Activated naive CD8-positive, alpha-beta T cell (primary cell): ENCODE measurements around the gene CAMK2D.
A peak's percentile ranks its signal among the peaks of the same experiment; 100 is the strongest.

ENCODE experiments used
- H3K27ac Mint-ChIP-seq: one replicate; pipeline ENCODE4 v1.8.0; 2021; ENCODE audit warnings: mixed read lengths
- H3K27me3 Mint-ChIP-seq: one replicate; pipeline ENCODE4 v1.8.0; 2021; ENCODE audit warnings: mixed read lengths
- H3K36me3 Mint-ChIP-seq: one replicate; pipeline ENCODE4 v1.8.0; 2021; ENCODE audit warnings: mixed read lengths
- H3K4me1 Mint-ChIP-seq: one replicate; pipeline ENCODE4 v1.8.0; 2021; ENCODE audit warnings: low read depth, mixed read lengths
- H3K4me3 Mint-ChIP-seq: one replicate; pipeline ENCODE4 v1.8.0; 2021; ENCODE audit warnings: mild to moderate bottlenecking, mixed read lengths
- H3K9me3 Mint-ChIP-seq: one replicate; pipeline ENCODE4 v1.8.0; 2021; ENCODE audit warnings: low read depth, mixed read lengths

The CAMK2D gene

GRCh38 chr4:113637363-113637762 lies 124.2 kb downstream of the CAMK2D start:
- peaks cover 57% of the 10 kb centered on the region for H3K4me1 Mint-ChIP-seq
- H3K27ac Mint-ChIP-seq = peak overlapping the region; percentile 88
- H3K36me3 Mint-ChIP-seq = peaks cover 10% of the 10 kb centered on the region
- H3K27me3 Mint-ChIP-seq = no peaks in the 10 kb centered on the region
- no peaks in the 10 kb centered on the region for H3K9me3 Mint-ChIP-seq
- no peak overlapping the region for H3K4me3 Mint-ChIP-seq

GRCh38 chr4:113636877-113637276 lies 124.7 kb downstream of the CAMK2D start:
- H3K27me3 Mint-ChIP-seq = no peaks in the 10 kb centered on the region
- H3K9me3 Mint-ChIP-seq = no peaks in the 10 kb centered on the region
- peaks cover 53% of the 10 kb centered on the region for H3K4me1 Mint-ChIP-seq
- H3K4me3 Mint-ChIP-seq = peak overlapping the region; percentile 51
- H3K36me3 Mint-ChIP-seq = peaks cover 10% of the 10 kb centered on the region
- H3K27ac Mint-ChIP-seq = peak overlapping the region; percentile 88

GRCh38 chr4:113636438-113636818 lies 125.1 kb downstream of the CAMK2D start:
- H3K9me3 Mint-ChIP-seq = no peaks in the 10 kb centered on the region
- no peaks in the 10 kb centered on the region for H3K27me3 Mint-ChIP-seq
- peak overlapping the region; percentile 51 for H3K4me3 Mint-ChIP-seq
- H3K27ac Mint-ChIP-seq = peak overlapping the region; percentile 88
- H3K36me3 Mint-ChIP-seq = peaks cover 10% of the 10 kb centered on the region
- H3K4me1 Mint-ChIP-seq = peaks cover 53% of the 10 kb centered on the region

GRCh38 chr4:113635739-113636437 lies 125.7 kb downstream of the CAMK2D start:
- peaks cover 52% of the 10 kb centered on the region for H3K4me1 Mint-ChIP-seq
- peak overlapping the region; percentile 88 for H3K27ac Mint-ChIP-seq
- H3K4me3 Mint-ChIP-seq = peak overlapping the region; percentile 51
- no peaks in the 10 kb centered on the region for H3K27me3 Mint-ChIP-seq
- H3K36me3 Mint-ChIP-seq = peaks cover 10% of the 10 kb centered on the region
- H3K9me3 Mint-ChIP-seq = no peaks in the 10 kb centered on the region

GRCh38 chr4:113634081-113634969 lies 127.2 kb downstream of the CAMK2D start:
- Mint-ChIP-seq H3K27ac (no peak overlapping the region), H3K9me3 (no peaks in the 10 kb centered on the region), H3K4me1 (peaks cover 52% of the 10 kb centered on the region), H3K4me3 (no peak overlapping the region), H3K27me3 (no peaks in the 10 kb centered on the region), H3K36me3 (peaks cover 15% of the 10 kb centered on the region)

- Mint-ChIP-seq H3K4me1 (peaks cover 48% of the 10 kb centered on the region), H3K27ac (no peak overlapping the region), H3K4me3 (no peak overlapping the region), H3K9me3 (no peaks in the 10 kb centered on the region), H3K36me3 (peaks cover 15% of the 10 kb centered on the region), H3K27me3 (no peaks in the 10 kb centered on the region)
These were observed 128.1 kb downstream of the CAMK2D start for GRCh38 chr4:113633467-113633866.

GRCh38 chr4:113628711-113629110 lies 132.8 kb downstream of the CAMK2D start:
- H3K36me3 Mint-ChIP-seq = peaks cover 21% of the 10 kb centered on the region
- H3K4me3 Mint-ChIP-seq = no peak overlapping the region
- no peaks in the 10 kb centered on the region for H3K9me3 Mint-ChIP-seq
- H3K27me3 Mint-ChIP-seq = no peaks in the 10 kb centered on the region
- H3K4me1 Mint-ChIP-seq = peaks cover 48% of the 10 kb centered on the region
- H3K27ac Mint-ChIP-seq = no peak overlapping the region

GRCh38 chr4:113627321-113627720 lies 134.2 kb downstream of the CAMK2D start:
- peaks cover 49% of the 10 kb centered on the region for H3K4me1 Mint-ChIP-seq
- no peaks in the 10 kb centered on the region for H3K9me3 Mint-ChIP-seq
- H3K27ac Mint-ChIP-seq = peak overlapping the region; percentile 17
- H3K36me3 Mint-ChIP-seq = peaks cover 24% of the 10 kb centered on the region
- no peak overlapping the region for H3K4me3 Mint-ChIP-seq
- no peaks in the 10 kb centered on the region for H3K27me3 Mint-ChIP-seq

- no peaks in the 10 kb centered on the region for H3K9me3 Mint-ChIP-seq
- H3K36me3 Mint-ChIP-seq = peaks cover 35% of the 10 kb centered on the region
- peak overlapping the region; percentile 13 for H3K27ac Mint-ChIP-seq
- H3K4me1 Mint-ChIP-seq = peaks cover 50% of the 10 kb centered on the region
- H3K27me3 Mint-ChIP-seq = no peaks in the 10 kb centered on the region
- H3K4me3 Mint-ChIP-seq = no peak overlapping the region
These were observed 135.6 kb downstream of the CAMK2D start for GRCh38 chr4:113625902-113626301.

- Mint-ChIP-seq H3K27me3 (no peaks in the 10 kb centered on the region), H3K27ac (no peak overlapping the region), H3K4me1 (peaks cover 33% of the 10 kb centered on the region), H3K9me3 (no peaks in the 10 kb centered on the region), H3K4me3 (no peak overlapping the region), H3K36me3 (peaks cover 31% of the 10 kb centered on the region)
These were observed 138.2 kb downstream of the CAMK2D start for GRCh38 chr4:113623274-113623894.

GRCh38 chr4:113621633-113622032 lies 139.9 kb downstream of the CAMK2D start:
- peaks cover 31% of the 10 kb centered on the region for H3K36me3 Mint-ChIP-seq
- H3K9me3 Mint-ChIP-seq = no peaks in the 10 kb centered on the region
- H3K4me3 Mint-ChIP-seq = no peak overlapping the region
- no peaks in the 10 kb centered on the region for H3K27me3 Mint-ChIP-seq
- peaks cover 30% of the 10 kb centered on the region for H3K4me1 Mint-ChIP-seq
- no peak overlapping the region for H3K27ac Mint-ChIP-seq

- H3K27me3 Mint-ChIP-seq = no peaks in the 10 kb centered on the region
- peaks cover 23% of the 10 kb centered on the region for H3K4me1 Mint-ChIP-seq
- no peaks in the 10 kb centered on the region for H3K9me3 Mint-ChIP-seq
- peaks cover 23% of the 10 kb centered on the region for H3K36me3 Mint-ChIP-seq
- H3K27ac Mint-ChIP-seq = no peak overlapping the region
- H3K4me3 Mint-ChIP-seq = no peak overlapping the region
These were observed 141.5 kb downstream of the CAMK2D start for GRCh38 chr4:113620032-113620431.

- H3K4me3 Mint-ChIP-seq = no peak overlapping the region
- H3K27ac Mint-ChIP-seq = no peak overlapping the region
- no peaks in the 10 kb centered on the region for H3K27me3 Mint-ChIP-seq
- peaks cover 22% of the 10 kb centered on the region for H3K36me3 Mint-ChIP-seq
- H3K4me1 Mint-ChIP-seq = peaks cover 26% of the 10 kb centered on the region
- H3K9me3 Mint-ChIP-seq = no peaks in the 10 kb centered on the region
These were observed 142.0 kb downstream of the CAMK2D start for GRCh38 chr4:113619526-113619925.

GRCh38 chr4:113618205-113618604 lies 143.3 kb downstream of the CAMK2D start:
- H3K4me3 Mint-ChIP-seq = no peak overlapping the region
- no peaks in the 10 kb centered on the region for H3K9me3 Mint-ChIP-seq
- no peaks in the 10 kb centered on the region for H3K27me3 Mint-ChIP-seq
- peaks cover 22% of the 10 kb centered on the region for H3K36me3 Mint-ChIP-seq
- no peak overlapping the region for H3K27ac Mint-ChIP-seq
- peaks cover 29% of the 10 kb centered on the region for H3K4me1 Mint-ChIP-seq

- Mint-ChIP-seq H3K27me3 (no peaks in the 10 kb centered on the region), H3K27ac (no peak overlapping the region), H3K36me3 (peaks cover 20% of the 10 kb centered on the region), H3K9me3 (no peaks in the 10 kb centered on the region), H3K4me1 (peaks cover 30% of the 10 kb centered on the region), H3K4me3 (no peak overlapping the region)
These were observed 144.3 kb downstream of the CAMK2D start for GRCh38 chr4:113617195-113617594.
